ENCODE data around the gene GARIN3.

The GARIN3 gene

GRCh38 chr5:157130925-157131324, 35.1 kb downstream of the GARIN3 start:
- no peaks in the 10 kb centered on the region for H3K36me3 ChIP-seq (ENCODE audit: insufficient read depth, low read length)
- H3K4me2 ChIP-seq (ENCODE audit: low read length): no peak overlapping the region
- no peak overlapping the region for H3K27ac ChIP-seq (ENCODE audit: low read depth, low read length, poor library complexity, severe bottlenecking)
- no peak overlapping the region for H2AFZ ChIP-seq (ENCODE audit: low read length)
- no peak for TF ChIP-seq CTCF (IDR thresholded peaks at IDR 0.05; ENCODE audit: low read length)
- no peak for TF ChIP-seq EZH2 (IDR thresholded peaks at IDR 0.05; ENCODE audit: borderline replicate concordance, low read length)
- H3K9me2 ChIP-seq (ENCODE audit: low read depth, low read length): no peaks in the 10 kb centered on the region
- H3K4me1 ChIP-seq (ENCODE audit: insufficient read depth, low read length, severe bottlenecking): peaks cover 9% of the 10 kb centered on the region
- no peak overlapping the region for H3K4me3 ChIP-seq (ENCODE audit: low read depth, low read length, poor library complexity, severe bottlenecking)
- H3K27me3 ChIP-seq (ENCODE audit: insufficient read depth, low read length): no peaks in the 10 kb centered on the region
- H3K9me3 ChIP-seq (ENCODE audit: low read length): no peaks in the 10 kb centered on the region
- H3F3A ChIP-seq (ENCODE audit: insufficient read depth, low read length): no peaks in the 10 kb centered on the region
- no peak overlapping the region for H3K9ac ChIP-seq (ENCODE audit: low read length)
- no peaks in the 10 kb centered on the region for H4K20me1 ChIP-seq (ENCODE audit: insufficient read depth, low read length)
- no peaks in the 10 kb centered on the region for H3K79me2 ChIP-seq (ENCODE audit: insufficient read depth, low read length)

GRCh38 chr5:157121709-157122108, 44.4 kb downstream of the GARIN3 start:
- no peak for TF ChIP-seq EZH2 (IDR thresholded peaks at IDR 0.05; ENCODE audit: borderline replicate concordance, low read length)
- TF ChIP-seq CTCF (IDR thresholded peaks at IDR 0.05; ENCODE audit: low read length): no peak
- Histone ChIP-seq H2AFZ (ENCODE audit: low read length) (no peak overlapping the region), H3K79me2 (ENCODE audit: insufficient read depth, low read length) (no peaks in the 10 kb centered on the region), H3K4me1 (ENCODE audit: insufficient read depth, low read length, severe bottlenecking) (no peaks in the 10 kb centered on the region), H3K27ac (ENCODE audit: low read depth, low read length, poor library complexity, severe bottlenecking) (no peak overlapping the region), H3K4me2 (ENCODE audit: low read length) (no peak overlapping the region), H3K27me3 (ENCODE audit: insufficient read depth, low read length) (no peaks in the 10 kb centered on the region), H4K20me1 (ENCODE audit: insufficient read depth, low read length) (no peaks in the 10 kb centered on the region), H3K9me2 (ENCODE audit: low read depth, low read length) (no peaks in the 10 kb centered on the region), H3K4me3 (ENCODE audit: low read depth, low read length, poor library complexity, severe bottlenecking) (no peak overlapping the region), H3K9ac (ENCODE audit: low read length) (no peak overlapping the region), H3K9me3 (ENCODE audit: low read length) (0 out of 2 replicates have a peak, but pooled peaks cover 6% of the 10 kb centered on the region), H3F3A (ENCODE audit: insufficient read depth, low read length) (no peaks in the 10 kb centered on the region), H3K36me3 (ENCODE audit: insufficient read depth, low read length) (no peaks in the 10 kb centered on the region)

- Histone ChIP-seq H4K20me1 (ENCODE audit: insufficient read depth, low read length) (no peaks in the 10 kb centered on the region), H3K4me1 (ENCODE audit: insufficient read depth, low read length, severe bottlenecking) (no peaks in the 10 kb centered on the region), H3K36me3 (ENCODE audit: insufficient read depth, low read length) (no peaks in the 10 kb centered on the region), H3K27me3 (ENCODE audit: insufficient read depth, low read length) (no peaks in the 10 kb centered on the region), H2AFZ (ENCODE audit: low read length) (no peak overlapping the region), H3K9ac (ENCODE audit: low read length) (no peak overlapping the region), H3K9me3 (ENCODE audit: low read length) (0 out of 2 replicates have a peak, but pooled peaks cover 6% of the 10 kb centered on the region), H3F3A (ENCODE audit: insufficient read depth, low read length) (no peaks in the 10 kb centered on the region), H3K4me2 (ENCODE audit: low read length) (no peak overlapping the region), H3K9me2 (ENCODE audit: low read depth, low read length) (no peaks in the 10 kb centered on the region), H3K4me3 (ENCODE audit: low read depth, low read length, poor library complexity, severe bottlenecking) (no peak overlapping the region), H3K79me2 (ENCODE audit: insufficient read depth, low read length) (no peaks in the 10 kb centered on the region), H3K27ac (ENCODE audit: low read depth, low read length, poor library complexity, severe bottlenecking) (no peak overlapping the region)
- TF ChIP-seq EZH2 (IDR thresholded peaks at IDR 0.05; ENCODE audit: borderline replicate concordance, low read length): no peak
- no peak for TF ChIP-seq CTCF (IDR thresholded peaks at IDR 0.05; ENCODE audit: low read length)
Observed at GRCh38 chr5:157120102-157120501, 46.0 kb downstream of the GARIN3 start.
